ENCODE data around the gene POLR2J3.
"Not testable (repeated sequence)": the region's sequence is repeated elsewhere in the genome, so short reads cannot be mapped to it uniquely, and the experiment has no call there.

POLR2J3 gene

DNA sequence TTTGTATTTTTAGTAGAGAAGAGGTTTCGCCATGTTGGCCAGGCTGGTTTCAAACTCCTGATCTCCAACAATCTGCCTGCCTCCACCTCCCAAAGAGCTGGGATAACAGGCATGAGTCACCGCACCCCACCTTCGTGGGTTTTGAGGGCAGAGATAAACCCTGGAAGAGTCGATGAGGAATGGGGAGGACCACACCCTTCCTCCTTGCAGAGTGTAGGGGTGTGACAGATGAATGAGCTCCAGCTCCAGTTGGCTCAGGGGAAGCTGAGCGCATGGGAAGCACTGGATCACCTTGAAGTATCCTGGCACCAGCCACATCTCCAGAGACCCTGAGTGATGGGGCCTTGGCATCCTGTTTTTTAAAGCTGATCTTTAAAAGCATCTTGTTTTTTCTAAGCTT lies 11.1 kb upstream of the POLR2J3 start:
- not testable (repeated sequence) for DNase-seq (ENCODE audit: low read depth)

- not testable (repeated sequence) for DNase-seq (ENCODE audit: low read depth)
These were observed 9.3 kb upstream of the POLR2J3 start for GRCh38 chr7:102581722-102582121.

GRCh38 chr7:102578486-102578885 lies 6.1 kb upstream of the POLR2J3 start:
- DNase-seq (ENCODE audit: low read depth) = not testable (repeated sequence)

DNA sequence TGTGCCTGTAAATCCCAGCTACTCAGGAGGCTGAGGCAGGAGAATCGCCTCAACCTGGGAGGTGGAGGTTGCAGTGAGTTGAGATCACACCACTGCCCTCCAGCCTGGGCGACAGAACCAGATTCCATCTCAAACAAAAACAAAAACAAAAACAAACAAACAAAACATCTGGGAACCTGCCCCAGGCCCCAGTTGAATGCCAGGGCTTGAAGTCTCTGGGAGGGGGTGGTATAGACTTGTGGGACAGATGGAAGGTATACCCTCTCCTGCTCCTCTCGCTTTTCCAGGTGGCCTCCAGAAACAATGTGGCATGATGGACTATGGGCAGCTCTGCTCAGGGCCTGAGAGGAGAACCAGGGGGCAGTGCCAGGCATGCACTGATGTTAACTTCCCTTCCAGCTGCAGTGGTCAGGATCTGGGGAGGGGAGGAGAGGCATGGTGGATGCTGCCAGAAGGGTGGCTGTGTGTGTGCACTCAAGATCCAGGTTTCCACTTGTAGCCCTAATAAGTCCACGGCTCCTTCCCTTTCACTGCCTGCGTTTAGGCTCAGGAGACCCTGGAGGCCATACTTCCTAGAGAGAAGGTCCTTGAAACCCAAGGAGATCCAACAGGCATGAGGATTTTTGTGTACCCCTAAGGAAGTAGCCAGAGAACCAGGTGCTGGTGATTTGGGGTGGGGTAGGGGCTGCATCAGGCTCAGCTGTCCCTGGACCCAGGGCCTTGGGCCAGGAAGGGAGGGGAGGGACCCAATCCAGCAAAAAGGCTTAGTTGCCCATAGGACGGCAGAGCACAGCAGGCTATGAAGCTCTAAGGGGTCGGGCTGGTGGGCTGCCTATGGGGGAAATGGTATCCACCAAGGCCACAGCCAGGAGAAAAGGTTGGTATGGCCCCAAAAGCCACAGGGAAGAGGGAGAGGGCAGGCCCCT lies 5.2 kb upstream of the POLR2J3 start:
- DNase-seq (ENCODE audit: low read depth) = not testable (repeated sequence)

DNA sequence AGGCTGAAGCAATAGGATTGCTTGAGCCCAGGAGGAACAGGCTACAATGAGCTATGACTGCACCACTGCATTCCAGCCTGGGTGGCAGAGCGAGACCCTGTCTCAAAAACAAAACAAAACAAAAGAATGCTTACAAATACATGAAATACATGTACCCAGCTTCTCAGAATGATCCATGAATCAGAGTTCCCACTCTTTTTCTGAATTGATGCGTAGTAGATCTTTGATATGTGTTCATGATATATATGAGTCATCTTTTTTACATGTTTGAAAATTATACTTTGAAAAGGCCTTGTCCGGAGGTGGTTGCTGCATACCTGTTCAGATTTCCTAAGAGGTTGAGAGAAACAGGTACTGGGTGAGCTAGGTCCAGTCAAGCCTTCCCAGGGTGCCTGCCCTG lies 4.0 kb upstream of the POLR2J3 start:
- not testable (repeated sequence) for DNase-seq (ENCODE audit: low read depth)

DNA sequence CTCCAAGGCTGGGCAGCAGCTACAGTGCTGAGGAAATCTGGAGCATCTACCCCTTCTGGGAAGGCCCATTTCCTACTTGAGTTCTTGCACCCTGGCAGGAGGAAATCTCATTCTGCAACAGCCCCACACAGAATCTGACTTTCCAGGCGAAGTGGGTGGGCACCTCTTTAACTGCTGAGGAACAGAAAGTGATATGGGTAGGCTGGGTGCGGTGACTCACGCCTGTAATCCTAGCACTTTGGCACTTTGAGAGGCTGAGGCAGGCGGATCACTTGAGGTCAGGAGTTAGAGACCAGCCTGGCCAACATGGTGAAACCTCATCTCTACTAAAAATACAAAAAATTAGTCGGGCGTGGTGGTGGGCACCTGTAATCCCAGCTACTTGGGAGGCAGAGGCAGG lies 2.2 kb upstream of the POLR2J3 start:
- not testable (repeated sequence) for DNase-seq (ENCODE audit: low read depth)

- not testable (repeated sequence) for DNase-seq (ENCODE audit: low read depth)
These were observed 3.8 kb downstream of the POLR2J3 start for GRCh38 chr7:102568620-102569019.

DNA sequence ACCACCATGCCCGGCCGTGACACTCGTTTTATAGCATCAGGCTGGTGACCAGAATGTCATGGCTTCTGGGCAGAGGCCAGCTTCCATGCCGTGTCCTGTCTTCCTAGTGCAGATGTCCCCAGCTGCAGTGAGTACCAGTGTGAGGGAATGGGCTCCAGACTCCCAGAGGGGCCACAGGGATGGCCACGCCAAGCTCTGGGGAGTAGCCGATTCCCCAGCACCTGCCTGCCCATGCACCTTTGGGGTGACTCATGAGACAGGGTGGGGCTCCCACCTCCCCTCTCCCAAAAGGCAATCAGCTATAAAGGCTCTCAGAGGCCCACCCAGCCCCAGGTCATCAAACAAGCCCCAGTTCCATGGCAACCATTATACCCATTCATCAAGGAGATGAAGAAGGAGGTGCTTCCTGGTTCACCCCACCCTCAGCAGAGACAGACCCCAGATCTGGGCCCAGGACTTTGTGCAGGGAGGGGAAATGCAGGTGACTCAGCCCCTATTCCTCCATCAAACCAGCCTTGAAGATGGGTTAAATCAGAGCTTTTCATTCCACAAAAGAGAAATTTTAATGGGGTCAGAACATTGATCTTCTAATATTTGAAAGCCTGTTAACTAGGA lies 21.5 kb downstream of the POLR2J3 start, which contains the start of gene SPDYE2:
Gene SPDYE2, plus strand, starts transcription at position 419 of the 615 bp plus-strand sequence. CDS start 2,030 bp downstream, outside the sequence.
- not testable (repeated sequence) for DNase-seq (ENCODE audit: low read depth)

DNA sequence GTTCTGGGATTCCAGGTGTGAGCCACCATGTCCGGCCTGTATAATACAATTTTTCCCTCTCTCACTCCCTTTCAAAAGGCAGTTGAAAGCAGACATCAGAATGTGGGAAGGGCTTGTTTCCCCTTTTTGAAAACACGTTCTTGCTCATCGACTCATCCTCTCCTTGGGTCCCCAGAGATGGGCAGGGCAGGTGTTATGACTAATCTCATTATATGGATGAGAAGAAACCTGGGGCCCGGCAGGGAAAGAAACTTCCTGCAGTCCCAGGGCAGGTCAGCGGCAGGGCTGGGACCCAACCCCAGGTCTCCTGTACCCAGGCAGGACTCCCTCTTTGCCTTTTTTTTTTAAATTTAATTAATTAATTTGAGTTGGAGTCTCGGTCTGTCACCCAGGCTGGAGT lies 26.0 kb downstream of the POLR2J3 start:
- DNase-seq (ENCODE audit: low read depth) = not testable (repeated sequence)

DNA sequence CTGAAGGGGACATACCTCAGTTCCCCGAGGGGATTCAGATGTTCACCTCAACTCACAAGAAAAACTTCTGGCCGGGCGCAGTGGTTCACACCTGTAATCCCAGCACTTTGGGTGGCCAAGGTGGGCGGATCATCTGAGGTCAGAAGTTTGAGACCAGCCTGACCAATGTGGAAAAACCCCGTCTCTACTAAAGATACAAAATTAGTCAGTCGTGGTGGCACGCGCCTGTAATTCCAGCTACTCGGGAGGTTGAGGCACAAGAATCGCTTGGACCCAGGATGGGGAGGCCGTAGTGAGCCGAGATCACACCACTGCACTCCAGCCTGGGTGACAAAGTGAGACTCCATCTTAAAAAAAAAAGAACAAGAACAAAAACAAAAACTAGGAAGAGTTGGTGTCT lies 27.1 kb downstream of the POLR2J3 start:
- DNase-seq (ENCODE audit: low read depth) = not testable (repeated sequence)

GRCh38 chr7:102544372-102544771 lies 28.0 kb downstream of the POLR2J3 start:
- DNase-seq (ENCODE audit: low read depth) = not testable (repeated sequence)

DNA sequence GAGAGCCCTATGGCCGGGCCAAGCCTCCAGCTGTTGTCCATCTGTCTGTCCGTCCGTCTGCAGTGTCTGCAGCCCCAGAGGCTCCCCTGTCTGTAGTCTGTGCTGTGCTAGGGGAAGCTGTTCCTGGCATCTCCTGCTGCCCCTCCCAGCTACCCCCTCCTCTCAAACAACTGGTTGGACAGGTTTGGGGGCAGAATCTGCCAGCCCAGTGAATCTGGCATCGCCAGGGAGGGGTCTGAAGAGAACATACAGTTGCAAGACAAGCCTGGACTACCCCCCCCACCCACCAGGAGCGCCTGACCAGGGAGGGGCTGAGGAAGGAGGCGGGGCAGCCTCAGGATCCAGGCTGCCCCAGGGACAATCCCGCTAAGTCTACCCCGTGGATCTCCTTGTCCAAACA lies 28.8 kb downstream of the POLR2J3 start, which contains the start of gene UPK3BL2:
Gene UPK3BL2, minus strand, starts transcription at position 101 of the 400 bp plus-strand sequence. Its CDS starts 60 bp downstream, at position 41.
- not testable (repeated sequence) for DNase-seq (ENCODE audit: low read depth)

DNA sequence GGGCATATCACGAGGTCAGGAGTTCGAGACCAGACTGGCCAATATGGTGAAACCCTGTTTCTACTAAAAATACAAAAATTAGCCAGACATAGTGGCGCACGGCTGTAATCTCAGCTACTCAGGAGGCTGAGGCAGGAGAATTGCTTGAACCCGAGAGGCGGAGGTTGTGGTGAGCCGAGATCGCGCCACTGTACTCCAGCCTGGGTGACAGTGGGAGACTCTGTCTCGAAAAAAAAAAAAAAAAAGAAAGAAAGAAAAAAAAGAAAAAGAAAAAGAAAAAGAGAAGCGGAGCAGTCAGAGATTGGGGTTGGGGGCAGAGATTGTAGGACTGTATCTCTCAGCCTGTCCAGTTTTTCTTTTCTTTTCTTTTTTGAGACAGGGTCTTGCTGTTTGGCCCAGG lies 29.6 kb downstream of the POLR2J3 start:
- not testable (repeated sequence) for DNase-seq (ENCODE audit: low read depth)

DNA sequence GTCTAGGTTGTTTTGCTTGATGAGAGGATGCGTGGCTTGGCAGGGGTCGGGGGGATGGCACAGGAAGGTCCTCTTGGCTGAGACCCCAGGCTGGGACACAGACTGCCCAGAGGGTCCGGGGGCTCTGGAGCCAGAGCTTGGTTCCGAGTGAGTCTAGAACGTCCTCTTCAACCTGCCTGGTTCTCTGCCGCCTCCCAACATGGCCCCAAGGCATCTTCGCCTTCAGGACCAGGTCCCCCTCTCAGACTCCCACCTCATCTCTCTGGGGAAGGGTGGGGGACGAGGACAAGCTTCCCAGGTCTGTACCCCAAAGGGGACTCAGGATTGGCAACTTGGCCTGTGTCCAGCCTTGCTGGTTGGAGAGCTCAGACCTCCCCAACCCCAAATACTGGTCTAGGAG lies 30.3 kb downstream of the POLR2J3 start:
- not testable (repeated sequence) for DNase-seq (ENCODE audit: low read depth)

GRCh38 chr7:102540604-102541003 lies 31.8 kb downstream of the POLR2J3 start:
- DNase-seq (ENCODE audit: low read depth) = not testable (repeated sequence)

DNA sequence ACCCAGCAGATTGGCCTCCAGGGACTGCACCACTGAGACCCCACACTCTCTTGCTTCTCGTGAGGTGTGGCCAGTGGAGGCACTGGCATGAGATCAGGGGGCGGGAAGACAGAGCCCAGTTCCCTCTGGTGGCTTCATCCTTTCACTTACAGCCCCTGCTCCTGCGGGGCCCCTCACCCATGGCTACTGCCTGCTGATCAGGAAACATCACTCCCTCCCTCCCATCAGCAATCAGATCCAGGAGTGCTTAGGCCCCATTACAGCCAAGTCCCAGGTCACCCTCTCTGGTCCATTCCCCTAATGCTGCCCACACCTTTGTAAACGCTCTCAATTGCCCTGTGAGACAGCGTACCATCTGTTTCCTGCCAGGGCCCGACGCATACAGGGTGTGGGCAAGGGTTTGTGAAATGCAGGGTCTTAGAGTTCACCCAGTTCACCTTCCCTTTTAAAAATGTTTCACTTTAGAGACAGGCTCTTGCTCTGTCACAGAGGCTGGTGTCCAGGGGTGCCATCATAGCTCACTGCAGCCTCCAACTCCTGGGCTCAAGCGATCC lies 37.2 kb downstream of the POLR2J3 start:
- not testable (repeated sequence) for DNase-seq (ENCODE audit: low read depth)

GRCh38 chr7:102532127-102532526 lies 40.3 kb downstream of the POLR2J3 start:
- DNase-seq (ENCODE audit: low read depth) = not testable (repeated sequence)

DNA sequence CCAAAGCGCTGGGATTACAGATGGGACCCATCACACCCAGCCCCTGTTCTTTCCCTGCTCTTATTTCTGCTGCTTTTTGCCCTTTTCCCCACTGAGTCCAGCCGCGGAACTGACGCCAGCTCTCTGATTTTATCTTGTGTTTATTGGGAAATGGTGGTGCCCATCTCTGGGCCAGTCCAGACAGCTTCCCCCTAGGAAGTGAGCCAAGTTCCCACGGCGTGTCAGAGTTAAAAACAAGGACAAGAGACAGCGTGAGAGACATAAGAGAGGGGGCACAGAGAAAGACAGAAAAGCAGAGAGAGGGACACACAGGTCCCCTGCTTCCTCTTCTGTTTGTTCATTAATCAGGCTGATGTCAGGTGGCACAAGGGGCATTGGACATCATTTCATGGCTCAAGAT lies 40.8 kb downstream of the POLR2J3 start:
- DNase-seq (ENCODE audit: low read depth) = not testable (repeated sequence)

- not testable (repeated sequence) for DNase-seq (ENCODE audit: low read depth)
These were observed 44.3 kb downstream of the POLR2J3 start for GRCh38 chr7:102527822-102528793.

DNA sequence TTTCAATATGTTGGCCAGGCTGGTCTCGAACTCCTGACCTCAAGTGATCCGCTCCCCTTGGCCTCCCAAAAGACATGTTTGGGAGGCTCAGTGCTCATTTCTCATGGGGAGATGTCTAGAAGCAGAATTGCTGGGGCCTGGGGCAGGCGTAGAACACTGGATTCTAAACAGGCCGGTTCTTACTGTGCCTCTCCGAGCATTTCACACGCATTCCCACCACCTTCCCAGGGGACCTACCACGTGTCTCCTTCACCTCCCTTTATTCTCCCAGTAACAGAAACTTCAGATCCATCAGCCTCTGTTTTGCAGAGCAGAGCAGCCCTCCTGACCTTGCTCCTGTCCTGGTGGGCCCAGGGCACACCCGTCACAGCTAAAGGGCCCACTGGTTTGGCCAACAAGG lies 45.2 kb downstream of the POLR2J3 start:
- DNase-seq (ENCODE audit: low read depth) = not testable (repeated sequence)

GRCh38 chr7:102524803-102525202 lies 47.6 kb downstream of the POLR2J3 start:
- DNase-seq (ENCODE audit: low read depth) = not testable (repeated sequence)
